ENCODE results near the gene STAG3. TPM values are rescaled to one million over a fixed set of nuclear protein-coding genes. Genes with fewer than 3 reads are reported as not detected.

Gene STAG3
- total RNA-seq, 1 experiment from 2014 or later, result 3.1 TPM

DNA sequence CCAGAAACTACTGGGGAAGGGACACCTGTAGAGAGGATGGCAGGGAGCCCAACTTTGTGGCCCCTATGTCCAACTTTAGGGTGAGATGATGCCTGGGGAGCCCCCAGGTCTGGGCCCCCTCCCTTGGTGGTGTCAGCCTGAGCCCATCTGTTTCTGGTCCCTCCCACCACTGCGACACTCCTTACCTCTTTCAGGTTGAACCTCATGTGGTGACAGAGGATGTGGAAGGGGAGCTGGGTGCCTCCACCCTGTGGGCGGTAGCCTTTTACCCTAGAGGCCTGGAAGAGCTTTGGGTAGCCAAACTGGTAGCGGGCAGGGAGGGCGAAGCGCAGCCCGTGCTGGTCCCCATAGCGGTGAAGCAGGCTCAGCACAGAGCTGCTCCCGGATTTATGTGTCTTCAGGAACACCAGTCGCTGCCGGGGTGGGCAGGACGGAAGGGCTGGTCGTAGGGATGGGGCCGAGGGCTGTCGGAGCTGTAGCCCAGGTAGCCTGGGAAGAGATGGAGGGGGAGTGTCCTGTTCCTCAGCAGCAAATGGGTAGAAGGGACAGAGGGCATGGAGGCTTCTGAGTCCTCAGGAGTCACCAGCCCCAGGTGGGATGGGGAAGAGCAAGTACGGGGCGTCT is 11.3 kb upstream of the STAG3 start:
- no peak for DNase-seq
- TF ChIP-seq, protein P1, sequence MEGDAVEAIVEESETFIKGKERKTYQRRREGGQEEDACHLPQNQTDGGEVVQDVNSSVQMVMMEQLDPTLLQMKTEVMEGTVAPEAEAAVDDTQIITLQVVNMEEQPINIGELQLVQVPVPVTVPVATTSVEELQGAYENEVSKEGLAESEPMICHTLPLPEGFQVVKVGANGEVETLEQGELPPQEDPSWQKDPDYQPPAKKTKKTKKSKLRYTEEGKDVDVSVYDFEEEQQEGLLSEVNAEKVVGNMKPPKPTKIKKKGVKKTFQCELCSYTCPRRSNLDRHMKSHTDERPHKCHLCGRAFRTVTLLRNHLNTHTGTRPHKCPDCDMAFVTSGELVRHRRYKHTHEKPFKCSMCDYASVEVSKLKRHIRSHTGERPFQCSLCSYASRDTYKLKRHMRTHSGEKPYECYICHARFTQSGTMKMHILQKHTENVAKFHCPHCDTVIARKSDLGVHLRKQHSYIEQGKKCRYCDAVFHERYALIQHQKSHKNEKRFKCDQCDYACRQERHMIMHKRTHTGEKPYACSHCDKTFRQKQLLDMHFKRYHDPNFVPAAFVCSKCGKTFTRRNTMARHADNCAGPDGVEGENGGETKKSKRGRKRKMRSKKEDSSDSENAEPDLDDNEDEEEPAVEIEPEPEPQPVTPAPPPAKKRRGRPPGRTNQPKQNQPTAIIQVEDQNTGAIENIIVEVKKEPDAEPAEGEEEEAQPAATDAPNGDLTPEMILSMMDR (conservative IDR thresholded peaks at IDR 0.05), result no peak
- no peak overlapping the region for H3K4me2 ChIP-seq (ENCODE audit: insufficient read depth, insufficient read length, low read length)
- no peaks in the 10 kb centered on the region for H4K20me1 ChIP-seq (ENCODE audit: control insufficient read depth, insufficient read depth, insufficient read length)
- H3K27ac ChIP-seq (ENCODE audit: insufficient read length, low read depth, low read length), result no peak overlapping the region
- no peak overlapping the region for H3K18ac ChIP-seq (ENCODE audit: insufficient read length, low read depth, low read length)
- H4K91ac ChIP-seq (ENCODE audit: insufficient read length, low read depth, low read length), result no peak overlapping the region
- H2BK20ac ChIP-seq (ENCODE audit: low read depth, low read length, poor library complexity, severe bottlenecking), result no peak overlapping the region
- Mint-ChIP-seq H3K4me3 (peak overlapping the region in 1 of 2 experiments; percentile 53; a peak in 1 of 5 replicates), H3K36me3 (ENCODE audit: insufficient read depth in 1 of 3, low read depth in 3 of 3) (peaks cover 3 to 11% (median 4%) of the 10 kb centered on the region in 3 experiments; a peak in 3 of 7 replicates), H3K27ac (no peak overlapping the region; a peak in 1 of 7 replicates), H3K4me1 (peaks cover 43 to 55% of the 10 kb centered on the region in 2 experiments), H3K9me3 (no peaks in the 10 kb centered on the region; a peak in 1 of 5 replicates), H3K27me3 (ENCODE audit: low read depth) (peaks cover 30% of the 10 kb centered on the region)
- H4K8ac ChIP-seq (replicated peaks; ENCODE audit: insufficient read length, low read depth, low read length), result no peak overlapping the region
- H3K23me2 ChIP-seq (ENCODE audit: insufficient read length, low read depth, low read length, poor library complexity, severe bottlenecking), result peaks cover 11% of the 10 kb centered on the region
- H2AK5ac ChIP-seq (ENCODE audit: insufficient read length, low read length), result no peak overlapping the region
- H3K9ac ChIP-seq (ENCODE audit: extremely low read depth, insufficient read length, low read length), result no peak overlapping the region
- H3K79me2 ChIP-seq (ENCODE audit: insufficient read depth, low read length), result no peaks in the 10 kb centered on the region
- H2BK5ac ChIP-seq (ENCODE audit: insufficient read length, low read length), result no peak overlapping the region
- no peaks in the 10 kb centered on the region; the same call in 1 of the 2 replicates for H3K27me3 ChIP-seq (ENCODE audit: insufficient read depth, low read length)
- no peak overlapping the region; the same call in 1 of the 2 replicates for H3K14ac ChIP-seq (ENCODE audit: insufficient read depth, low read length)
- H3K9me3 ChIP-seq (ENCODE audit: control insufficient read depth, low read depth, low read length), result no peaks in the 10 kb centered on the region
- peaks cover 10% of the 10 kb centered on the region for H3K4me1 ChIP-seq (ENCODE audit: insufficient read depth, low read length)
- no peak overlapping the region for H4K5ac ChIP-seq (ENCODE audit: insufficient read length, low read depth, low read length)
- H3K4ac ChIP-seq (ENCODE audit: low read depth, low read length), result no peak overlapping the region
- H2BK120ac ChIP-seq (ENCODE audit: low read depth, low read length, poor library complexity, severe bottlenecking), result no peak overlapping the region
- no peak overlapping the region for H3K56ac ChIP-seq (ENCODE audit: insufficient read length, low read depth, low read length)
- no peaks in the 10 kb centered on the region for H3K79me1 ChIP-seq (ENCODE audit: insufficient read depth, low read depth, low read length, poor library complexity, severe bottlenecking)
- H3K23ac ChIP-seq (ENCODE audit: insufficient read length, low read depth, low read length), result no peak overlapping the region
- no peak overlapping the region for H2BK15ac ChIP-seq (ENCODE audit: low read depth, low read length)
- WGBS (ENCODE audit: extremely low coverage, insufficient read length, low lambda C conversion rate), result no CpG with 5 or more reads among the region's 16 CpGs
- H2AFZ ChIP-seq (ENCODE audit: low read length), result no peak overlapping the region
- H2BK12ac ChIP-seq (ENCODE audit: insufficient read length, low read depth, low read length), result no peak overlapping the region
- H3T11ph ChIP-seq (ENCODE audit: low read length), result no peak overlapping the region

All from H9 (cell line).